SKM-1 (cell line): ENCODE data around the gene HCRTR1.

Experiments used
- DNase-seq: peaks from one replicate; lab custom pipeline; 2025; ENCODE audit not compliant: unreplicated experiment; lab: John Stamatoyannopoulos, UW

Gene HCRTR1

GRCh38 chr1:31617218-31617915 lies at the start of gene HCRTR1:
HCRTR1 (plus strand) TSS chr1:31617689; CDS start chr1:31619193, 1,504 bp downstream.
- DNase-seq, result no peak

GRCh38 chr1:31567956-31568570 lies 49.4 kb upstream of the HCRTR1 start:
- DNase-seq, result no peak

GRCh38 chr1:31568895-31569595 lies 48.4 kb upstream of the HCRTR1 start:
- DNase-seq, result no peak

- no peak for DNase-seq
Measured at GRCh38 chr1:31569596-31570173, 47.8 kb upstream of the HCRTR1 start.

GRCh38 chr1:31570228-31570627 lies 47.3 kb upstream of the HCRTR1 start:
- DNase-seq, result no peak

GRCh38 chr1:31570906-31571305 lies 46.6 kb upstream of the HCRTR1 start:
- no peak for DNase-seq

GRCh38 chr1:31571340-31572295 lies 45.9 kb upstream of the HCRTR1 start:
- DNase-seq, result peak; percentile 19

- DNase-seq, result no peak
Measured at GRCh38 chr1:31572323-31573104, 45.0 kb upstream of the HCRTR1 start.

GRCh38 chr1:31573261-31573660 lies 44.2 kb upstream of the HCRTR1 start:
- DNase-seq, result no peak

GRCh38 chr1:31574749-31575368 lies 42.6 kb upstream of the HCRTR1 start:
- DNase-seq, result no peak

- DNase-seq, result no peak
Measured at GRCh38 chr1:31575369-31576140, 41.9 kb upstream of the HCRTR1 start.

GRCh38 chr1:31576201-31576669 lies 41.3 kb upstream of the HCRTR1 start, which contains the start of gene TINAGL1:
TINAGL1 (plus strand) TSS chr1:31576515; CDS start chr1:31577149, 634 bp downstream.
- no peak for DNase-seq

- DNase-seq, result no peak
Measured at GRCh38 chr1:31576743-31577455, 40.6 kb upstream of the HCRTR1 start.

- DNase-seq, result no peak
Measured at GRCh38 chr1:31577515-31578192, 39.8 kb upstream of the HCRTR1 start.

- DNase-seq, result no peak
Measured at GRCh38 chr1:31579374-31579773, 38.1 kb upstream of the HCRTR1 start.

- no peak for DNase-seq
Measured at GRCh38 chr1:31580513-31580870, 37.0 kb upstream of the HCRTR1 start.

GRCh38 chr1:31580891-31581603 lies 36.4 kb upstream of the HCRTR1 start:
- no peak for DNase-seq
